Esophagus squamous epithelium (tissue), 5 donors: ENCODE results near the gene KCTD17. TPM values are rescaled to one million over a fixed set of nuclear protein-coding genes. Genes with fewer than 3 reads are reported as not detected.

ENCODE experiments used
- DNase-seq: peaks from one replicate; lab custom pipeline; 2025; lab: John Stamatoyannopoulos, UW
- H3K27ac ChIP-seq, 4 donors: fragments of 200-600 bp; sonication (generic); one replicate each; pipeline ENCODE4 v1.5.1; 2016 to 2019; ENCODE audit warnings: mild to moderate bottlenecking in 1 of 4
- H3K27me3 ChIP-seq, 4 donors: fragments of 200-600 bp; sonication (generic); 1 replicate in 3 of 4; 2 replicates in 1 of 4; pipeline versions ENCODE4 v1.5.1 to v1.6.0; 2017 to 2021; ENCODE audit warnings: antibody characterized with exemption in 1 of 4
- H3K36me3 ChIP-seq, 3 donors: fragments of 200-600 bp; sonication (generic); one replicate each; pipeline ENCODE4 v1.5.1; 2016 to 2019
- H3K4me1 ChIP-seq, 3 donors: fragments of 200-600 bp; sonication (generic); one replicate each; pipeline ENCODE4 v1.5.1; 2017 to 2019
- H3K4me3 ChIP-seq, 4 donors: fragments of 200-600 bp; sonication (generic); 1 replicate in 3 of 4; 2 replicates in 1 of 4; pipeline ENCODE4 v1.5.1; 2016 to 2019; ENCODE audit warnings: mild to moderate bottlenecking in 2 of 4, moderate library complexity in 1 of 4
- H3K9me3 ChIP-seq, 3 donors: fragments of 200-600 bp; sonication (generic); one replicate each; pipeline ENCODE4 v1.5.1; 2016 to 2019
- POLR2A ChIP-seq, 4 donors: fragments of 450-650 bp; IDR thresholded peaks; one replicate each; pipeline ENCODE4 v1.6.1; 2017; ENCODE audit warnings: antibody characterized with exemption in 4 of 4, mild to moderate bottlenecking in 4 of 4, moderate library complexity in 3 of 4
- WGBS, 2 donors: methylation state at CpG; one replicate each; pipeline ENCODE4 v1.1.5; 2018; 5-methylcytosine and 5-hydroxymethylcytosine counted together
- intact Hi-C: fragments of 100-400 bp; cut with DNase I; formaldehyde crosslinking; loops from one replicate; pipeline ENCODE4 v1.15.0; 2022
- total RNA-seq, 4 donors: library from RNA; depleted of rRNA; stranded (reverse); fragments of >200 nt; gene quantifications; one replicate each; pipeline ENCODE4 v1.1.0, GENCODE V29; 2016
- TF ChIP-seq, protein P1 (sequence below), 6 experiments: fragments of 450-650 bp in 4 of 6; fragments of 200-600 bp in 2 of 6; sonication (generic) in 2 of 6; IDR thresholded peaks; one replicate each; pipeline ENCODE4 v1.5.1; 2016 to 2019; ENCODE audit warnings: antibody characterized with exemption in 6 of 6, mild to moderate bottlenecking in 4 of 6, moderate library complexity in 4 of 6
- donor health status: DM: yes; HTN: yes; CAD: no.

Gene KCTD17
- total RNA-seq, 4 donors from 2014 or later, result 1.1 to 10.7 (median 6.5) TPM

DNA sequence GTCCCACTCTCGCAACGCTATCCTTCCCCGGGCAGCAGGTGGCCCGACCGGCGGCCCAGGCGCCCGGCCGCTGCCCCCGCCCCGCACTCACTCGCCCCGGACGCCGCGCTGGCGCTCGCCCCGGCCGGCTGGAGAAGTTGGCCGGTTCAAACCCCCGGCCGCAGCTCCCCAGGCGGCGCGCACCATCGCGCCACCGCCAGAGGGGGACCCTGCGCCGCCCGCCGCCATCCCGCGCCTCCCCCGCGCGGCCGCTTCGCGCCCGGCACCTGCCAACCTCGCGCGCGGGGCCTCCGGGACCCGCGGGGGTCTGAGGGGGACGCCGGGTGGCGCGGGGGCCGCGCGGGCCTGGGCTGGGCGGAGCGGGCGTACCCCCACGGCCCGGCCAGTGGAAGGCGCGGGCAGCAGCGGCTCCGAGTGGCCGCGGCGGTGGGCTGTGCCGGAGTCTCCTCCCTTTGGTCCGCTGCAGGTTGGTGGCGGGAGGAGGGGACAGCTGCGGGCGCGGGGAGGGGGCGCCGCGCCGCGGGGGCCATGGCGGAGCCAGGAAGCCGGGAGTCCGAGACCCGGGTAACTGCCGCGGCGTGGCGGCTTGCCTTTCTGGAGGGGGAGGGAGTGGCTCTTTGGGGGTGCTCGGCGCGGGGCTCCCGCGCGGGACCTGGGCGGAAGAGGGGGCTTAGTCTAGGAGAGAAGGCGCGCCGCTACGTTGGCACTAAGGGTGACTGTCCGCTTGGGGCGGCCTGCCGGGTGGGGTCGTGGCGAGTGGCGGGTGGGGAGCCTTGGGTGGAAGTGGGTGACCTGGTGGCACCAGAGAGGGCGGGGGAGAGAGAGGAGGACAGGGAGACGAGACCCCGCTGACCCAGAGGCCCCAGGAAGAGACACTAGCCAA lies 32.0 kb upstream of the KCTD17 start, which contains the start of the genes MPST and TST:
TSS of gene MPST (plus strand) at position 434 of the 883 bp plus-strand sequence. CDS start at position 529, 95 bp downstream.
TSS of gene TST (minus strand) at position 139 of the 883 bp plus-strand sequence. CDS start 715 bp downstream, outside the sequence.
- H3K36me3 ChIP-seq, result peaks cover 3 to 35% (median 4%) of the 10 kb centered on the region in 3 donors
- H3K4me1 ChIP-seq, result peaks cover 35 to 77% (median 46%) of the 10 kb centered on the region in 3 donors
- 0% methylated on average over 5 to 9 of the region's 107 CpGs for WGBS, 2 donors
- intact Hi-C loops, result no loop called here
- peak within 1 kb of the TSS; percentile 79 to 97 (median 92) for H3K4me3 ChIP-seq
- no peak for DNase-seq
- H3K9me3 ChIP-seq, result no peaks in the 10 kb centered on the region
- H3K27me3 ChIP-seq, result no peaks in the 10 kb centered on the region
- peak within 1 kb of the TSS; percentile 92 to 99 (median 96) for H3K27ac ChIP-seq
- TF ChIP-seq POLR2A (IDR thresholded peaks at IDR 0.05), result peak in 2 of 4 donors; percentile 62 to 63
- TF ChIP-seq, protein P1, sequence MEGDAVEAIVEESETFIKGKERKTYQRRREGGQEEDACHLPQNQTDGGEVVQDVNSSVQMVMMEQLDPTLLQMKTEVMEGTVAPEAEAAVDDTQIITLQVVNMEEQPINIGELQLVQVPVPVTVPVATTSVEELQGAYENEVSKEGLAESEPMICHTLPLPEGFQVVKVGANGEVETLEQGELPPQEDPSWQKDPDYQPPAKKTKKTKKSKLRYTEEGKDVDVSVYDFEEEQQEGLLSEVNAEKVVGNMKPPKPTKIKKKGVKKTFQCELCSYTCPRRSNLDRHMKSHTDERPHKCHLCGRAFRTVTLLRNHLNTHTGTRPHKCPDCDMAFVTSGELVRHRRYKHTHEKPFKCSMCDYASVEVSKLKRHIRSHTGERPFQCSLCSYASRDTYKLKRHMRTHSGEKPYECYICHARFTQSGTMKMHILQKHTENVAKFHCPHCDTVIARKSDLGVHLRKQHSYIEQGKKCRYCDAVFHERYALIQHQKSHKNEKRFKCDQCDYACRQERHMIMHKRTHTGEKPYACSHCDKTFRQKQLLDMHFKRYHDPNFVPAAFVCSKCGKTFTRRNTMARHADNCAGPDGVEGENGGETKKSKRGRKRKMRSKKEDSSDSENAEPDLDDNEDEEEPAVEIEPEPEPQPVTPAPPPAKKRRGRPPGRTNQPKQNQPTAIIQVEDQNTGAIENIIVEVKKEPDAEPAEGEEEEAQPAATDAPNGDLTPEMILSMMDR (IDR thresholded peaks at IDR 0.05), result peak in 3 of 6 experiments; percentile 53 to 71 (median 69)

DNA sequence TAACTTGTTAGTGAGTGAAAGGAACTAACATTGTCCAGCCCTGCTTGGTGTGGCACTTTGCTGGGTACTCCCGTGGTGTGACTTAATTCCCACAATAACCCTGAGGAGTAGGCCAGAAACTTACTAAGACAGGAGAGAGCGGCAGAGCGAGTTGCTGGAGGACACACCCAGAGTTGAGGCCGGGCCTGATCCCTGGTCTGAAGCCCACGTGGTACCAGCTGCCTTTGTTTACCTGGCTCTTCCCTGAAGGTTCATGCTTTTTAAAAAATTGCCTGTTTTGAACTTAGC lies 31.4 kb upstream of the KCTD17 start:
- WGBS, 2 donors, result 0 to 1% methylated on average over 5 of the region's 5 CpGs
- Histone ChIP-seq H3K27me3 (no peaks in the 10 kb centered on the region), H3K4me1 (peaks cover 35 to 77% (median 43%) of the 10 kb centered on the region in 3 donors), H3K9me3 (no peaks in the 10 kb centered on the region), H3K27ac (peak overlapping the region; percentile 92 to 99 (median 96)), H3K4me3 (peak overlapping the region; percentile 79 to 97 (median 92)), H3K36me3 (peaks cover 7 to 40% (median 8%) of the 10 kb centered on the region in 3 donors)
- DNase-seq, result no peak
- TF ChIP-seq, protein P1 (IDR thresholded peaks at IDR 0.05), result no peak
- TF ChIP-seq POLR2A (IDR thresholded peaks at IDR 0.05), result no peak
- intact Hi-C loops, result no loop called here

DNA sequence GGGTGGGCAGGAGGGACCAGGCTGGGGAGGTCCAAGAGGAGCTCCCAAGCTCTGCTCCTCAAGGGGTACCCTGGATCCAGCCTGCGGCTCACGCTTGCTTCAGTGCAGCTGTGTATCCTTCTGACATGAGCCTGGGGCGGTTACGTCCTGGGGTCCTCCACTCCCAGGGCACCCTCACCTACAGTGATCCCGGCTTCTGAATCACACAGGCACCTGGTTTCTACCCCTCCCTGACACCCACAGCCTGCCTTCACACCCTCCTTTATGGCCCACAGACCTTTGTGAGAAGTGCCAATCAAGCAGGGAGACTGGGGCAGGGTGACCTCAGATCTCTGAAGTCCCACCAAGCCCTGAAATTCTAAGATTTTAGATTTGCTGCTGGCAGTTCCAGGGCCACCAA lies 30.5 kb upstream of the KCTD17 start:
- intact Hi-C loops, result no loop called here
- TF ChIP-seq, protein P1 (IDR thresholded peaks at IDR 0.05), result no peak
- TF ChIP-seq POLR2A (IDR thresholded peaks at IDR 0.05), result no peak
- peaks cover 38 to 77% (median 44%) of the 10 kb centered on the region in 3 donors for H3K4me1 ChIP-seq
- 73 to 88% methylated on average over 2 to 3 of the region's 5 CpGs for WGBS, 2 donors
- no peaks in the 10 kb centered on the region for H3K27me3 ChIP-seq
- no peaks in the 10 kb centered on the region for H3K9me3 ChIP-seq
- H3K4me3 ChIP-seq, result peak overlapping the region in 2 of 4 donors; percentile 87 to 97
- peaks cover 11 to 50% (median 15%) of the 10 kb centered on the region in 3 donors for H3K36me3 ChIP-seq
- peak overlapping the region in 3 of 4 donors; percentile 92 to 97 (median 96) for H3K27ac ChIP-seq
- no peak for DNase-seq

DNA sequence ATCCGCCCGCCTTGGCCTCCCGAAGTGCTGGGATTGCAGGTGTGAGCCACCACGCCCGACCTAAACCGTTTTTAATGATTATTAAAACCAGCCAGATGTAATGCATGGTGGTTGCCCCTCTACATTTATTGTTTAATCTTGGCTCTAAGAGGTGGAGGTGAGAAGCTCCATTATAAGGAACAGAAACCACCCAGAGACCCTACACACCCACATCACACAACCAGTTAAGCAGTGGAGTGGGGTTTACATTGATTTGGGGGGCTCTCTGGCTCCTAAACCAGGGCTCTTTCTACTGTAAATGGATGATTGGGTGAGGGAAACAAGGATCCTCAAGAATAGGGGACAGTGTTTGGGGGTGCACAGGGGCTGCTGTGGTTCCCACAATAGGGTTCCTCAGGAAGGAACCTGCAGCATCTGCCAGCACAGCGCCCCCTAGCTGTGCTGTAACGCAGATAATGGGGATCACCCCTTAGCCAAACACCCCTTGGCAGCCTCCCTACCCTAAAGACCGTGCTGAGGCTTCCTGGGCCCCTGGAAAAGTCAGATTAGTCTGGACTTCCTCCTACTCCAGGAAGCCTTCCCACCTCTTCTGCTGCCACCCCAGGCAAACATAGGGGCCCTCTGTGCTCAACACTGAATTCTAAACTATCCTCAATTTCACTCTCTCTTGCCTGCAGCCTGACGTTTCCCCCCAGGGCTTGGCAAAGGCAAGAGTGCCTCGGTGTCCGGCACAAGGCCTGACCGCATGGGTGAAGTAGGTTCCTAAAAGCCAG lies 29.6 kb upstream of the KCTD17 start:
- Histone ChIP-seq H3K4me3 (no peak overlapping the region), H3K4me1 (peaks cover 32 to 74% (median 38%) of the 10 kb centered on the region in 3 donors), H3K36me3 (peaks cover 11 to 50% (median 17%) of the 10 kb centered on the region in 3 donors), H3K9me3 (no peaks in the 10 kb centered on the region), H3K27me3 (no peaks in the 10 kb centered on the region), H3K27ac (no peak overlapping the region)
- no peak for TF ChIP-seq POLR2A (IDR thresholded peaks at IDR 0.05)
- TF ChIP-seq, protein P1 (IDR thresholded peaks at IDR 0.05), result peak; percentile 47 to 76 (median 66)
- no peak for DNase-seq
- intact Hi-C loops, result no loop called here
- 50 to 64% methylated on average over 7 to 12 of the region's 13 CpGs for WGBS, 2 donors
